Measurements from ENCODE around the gene CDKL5. TPM values are rescaled to one million over a fixed set of nuclear protein-coding genes. Genes with fewer than 3 reads are reported as not detected.
"Not testable (repeated sequence)": the region's sequence is repeated elsewhere in the genome, so short reads cannot be mapped to it uniquely, and the experiment has no call there.

Gene CDKL5
- polyA plus RNA-seq (ENCODE audit: insufficient read length in 4 of 4): 10 to 100 TPM; 11.9 to 18.1 (median 14.9) TPM

- DNase-seq (ENCODE audit: low read depth in 4 of 4, low spot score in 2 of 4): peak; percentile 77 to 95 (median 89)
Observed at GRCh38 chrX:18425199-18426003, at the start of gene CDKL5. CDKL5 (plus strand) TSS chrX:18425608; CDS start chrX:18507097, 81,489 bp downstream.

GRCh38 chrX:18377796-18378195 lies 47.6 kb upstream of the CDKL5 start:
- DNase-seq (ENCODE audit: low read depth in 4 of 4, low spot score in 2 of 4): no peak

GRCh38 chrX:18389966-18390365 lies 35.4 kb upstream of the CDKL5 start:
- no peak for DNase-seq (ENCODE audit: low read depth in 4 of 4, low spot score in 2 of 4)

GRCh38 chrX:18390941-18391538 lies 34.4 kb upstream of the CDKL5 start:
- peak; percentile 13 to 37 (median 16) for DNase-seq (ENCODE audit: low read depth in 4 of 4, low spot score in 2 of 4)

- no peak for DNase-seq (ENCODE audit: low read depth in 4 of 4, low spot score in 2 of 4)
Observed at GRCh38 chrX:18394477-18394876, 30.9 kb upstream of the CDKL5 start.

GRCh38 chrX:18401848-18402213 lies 23.6 kb upstream of the CDKL5 start:
- no peak for DNase-seq (ENCODE audit: low read depth in 4 of 4, low spot score in 2 of 4)

- DNase-seq (ENCODE audit: low read depth in 4 of 4, low spot score in 2 of 4): no peak
Observed at GRCh38 chrX:18406531-18407266, 18.7 kb upstream of the CDKL5 start.

GRCh38 chrX:18410038-18410437 lies 15.4 kb upstream of the CDKL5 start:
- DNase-seq (ENCODE audit: low read depth in 4 of 4, low spot score in 2 of 4): no peak

- DNase-seq (ENCODE audit: low read depth in 4 of 4, low spot score in 2 of 4): no peak
Observed at GRCh38 chrX:18415386-18415785, 10.0 kb upstream of the CDKL5 start.

GRCh38 chrX:18422325-18422724 lies 3.1 kb upstream of the CDKL5 start:
- DNase-seq (ENCODE audit: low read depth in 4 of 4, low spot score in 2 of 4): no peak

- no peak for DNase-seq (ENCODE audit: low read depth in 4 of 4, low spot score in 2 of 4)
Observed at GRCh38 chrX:18422886-18423285, 2.5 kb upstream of the CDKL5 start.

- peak in 1 of 4 donors; percentile 44 for DNase-seq (ENCODE audit: low read depth in 4 of 4, low spot score in 2 of 4)
Observed at GRCh38 chrX:18424482-18425198, 768 bp upstream of the CDKL5 start.

GRCh38 chrX:18426004-18426320 lies 554 bp downstream of the CDKL5 start:
- no peak for DNase-seq (ENCODE audit: low read depth in 4 of 4, low spot score in 2 of 4)

- no peak for DNase-seq (ENCODE audit: low read depth in 4 of 4, low spot score in 2 of 4)
Observed at GRCh38 chrX:18428006-18428405, 2.6 kb downstream of the CDKL5 start.

GRCh38 chrX:18433288-18433687 lies 7.9 kb downstream of the CDKL5 start:
- DNase-seq (ENCODE audit: low read depth in 4 of 4, low spot score in 2 of 4): not testable (repeated sequence)

- DNase-seq (ENCODE audit: low read depth in 4 of 4, low spot score in 2 of 4): no peak
Observed at GRCh38 chrX:18434896-18435295, 9.5 kb downstream of the CDKL5 start.

- DNase-seq (ENCODE audit: low read depth in 4 of 4, low spot score in 2 of 4): no peak
Observed at GRCh38 chrX:18436017-18436416, 10.6 kb downstream of the CDKL5 start.

GRCh38 chrX:18440835-18441234 lies 15.4 kb downstream of the CDKL5 start:
- no peak for DNase-seq (ENCODE audit: low read depth in 4 of 4, low spot score in 2 of 4)

- DNase-seq (ENCODE audit: low read depth in 4 of 4, low spot score in 2 of 4): no peak
Observed at GRCh38 chrX:18441780-18442367, 16.5 kb downstream of the CDKL5 start.

GRCh38 chrX:18448416-18448815 lies 23.0 kb downstream of the CDKL5 start:
- DNase-seq (ENCODE audit: low read depth in 4 of 4, low spot score in 2 of 4): no peak

GRCh38 chrX:18449236-18449635 lies 23.8 kb downstream of the CDKL5 start:
- DNase-seq (ENCODE audit: low read depth in 4 of 4, low spot score in 2 of 4): no peak
